ENCODE data around the gene TRAPPC12.

GRCh38 chr2:3388412-3388738 is 8.9 kb downstream of the TRAPPC12 start:
- TF ChIP-seq GATA2 (IDR thresholded peaks at IDR 0.05; ENCODE audit: low read depth, low read length), result no peak
- TF ChIP-seq GATA3 (IDR thresholded peaks at IDR 0.05; ENCODE audit: low read depth, low read length), result no peak

All from SH-SY5Y (cell line).